ENCODE results near the gene CRYBB1.

DNA sequence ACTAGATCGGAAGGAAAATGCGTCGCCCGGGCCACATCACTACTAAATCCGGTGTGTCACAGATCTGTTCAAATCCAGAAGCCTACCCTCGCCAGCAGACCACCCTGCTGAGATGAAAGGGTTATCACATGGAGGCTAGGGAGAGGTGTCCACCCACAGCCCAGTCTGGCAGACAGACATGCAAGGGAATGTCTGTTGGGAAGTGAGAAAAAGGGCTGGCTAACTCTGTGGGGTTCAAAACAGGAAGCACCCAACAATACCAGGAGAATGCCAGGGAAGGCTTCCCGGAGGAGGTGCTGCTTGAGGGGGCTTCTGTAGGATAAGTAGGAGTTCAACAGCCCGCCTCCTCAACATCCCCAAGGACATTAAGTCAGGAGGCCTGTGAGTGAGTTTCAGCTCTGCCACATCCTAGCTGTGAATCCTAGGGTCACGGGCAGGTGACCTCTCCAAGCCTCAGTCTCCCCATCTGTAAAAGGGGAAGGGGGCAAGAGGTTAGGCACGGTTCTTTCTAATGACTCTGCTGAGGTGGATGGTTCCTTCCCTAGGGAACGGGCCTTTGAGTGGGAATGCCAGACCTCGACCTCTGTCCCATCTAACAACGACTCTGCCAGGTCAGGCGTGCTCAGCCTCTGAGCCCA is 29.0 kb downstream of the CRYBB1 start:
- TF ChIP-seq EZH2 (IDR thresholded peaks at IDR 0.05; ENCODE audit: borderline replicate concordance, low read depth, low read length, severe bottlenecking): no peak
- TF ChIP-seq, protein P1, sequence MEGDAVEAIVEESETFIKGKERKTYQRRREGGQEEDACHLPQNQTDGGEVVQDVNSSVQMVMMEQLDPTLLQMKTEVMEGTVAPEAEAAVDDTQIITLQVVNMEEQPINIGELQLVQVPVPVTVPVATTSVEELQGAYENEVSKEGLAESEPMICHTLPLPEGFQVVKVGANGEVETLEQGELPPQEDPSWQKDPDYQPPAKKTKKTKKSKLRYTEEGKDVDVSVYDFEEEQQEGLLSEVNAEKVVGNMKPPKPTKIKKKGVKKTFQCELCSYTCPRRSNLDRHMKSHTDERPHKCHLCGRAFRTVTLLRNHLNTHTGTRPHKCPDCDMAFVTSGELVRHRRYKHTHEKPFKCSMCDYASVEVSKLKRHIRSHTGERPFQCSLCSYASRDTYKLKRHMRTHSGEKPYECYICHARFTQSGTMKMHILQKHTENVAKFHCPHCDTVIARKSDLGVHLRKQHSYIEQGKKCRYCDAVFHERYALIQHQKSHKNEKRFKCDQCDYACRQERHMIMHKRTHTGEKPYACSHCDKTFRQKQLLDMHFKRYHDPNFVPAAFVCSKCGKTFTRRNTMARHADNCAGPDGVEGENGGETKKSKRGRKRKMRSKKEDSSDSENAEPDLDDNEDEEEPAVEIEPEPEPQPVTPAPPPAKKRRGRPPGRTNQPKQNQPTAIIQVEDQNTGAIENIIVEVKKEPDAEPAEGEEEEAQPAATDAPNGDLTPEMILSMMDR (IDR thresholded peaks at IDR 0.05; ENCODE audit: borderline replicate concordance, extremely low read depth, low read length, poor library complexity, severe bottlenecking): no peak

All from DND-41 (cell line).